ENCODE results near the gene PKP2.
"Not testable (repeated sequence)": the region's sequence is repeated elsewhere in the genome, so short reads cannot be mapped to it uniquely, and the experiment has no call there.

The PKP2 gene

GRCh38 chr12:32891526-32891925 lies 5.1 kb downstream of the PKP2 start:
- no peak for TF ChIP-seq CTCF (IDR thresholded peaks at IDR 0.05; ENCODE audit: low read length, missing control alignments)
- H3K4me3 ChIP-seq (replicated peaks; ENCODE audit: low read depth, low read length), result no peak overlapping the region
- DNase-seq (ENCODE audit: low read depth), result no peak

DNA sequence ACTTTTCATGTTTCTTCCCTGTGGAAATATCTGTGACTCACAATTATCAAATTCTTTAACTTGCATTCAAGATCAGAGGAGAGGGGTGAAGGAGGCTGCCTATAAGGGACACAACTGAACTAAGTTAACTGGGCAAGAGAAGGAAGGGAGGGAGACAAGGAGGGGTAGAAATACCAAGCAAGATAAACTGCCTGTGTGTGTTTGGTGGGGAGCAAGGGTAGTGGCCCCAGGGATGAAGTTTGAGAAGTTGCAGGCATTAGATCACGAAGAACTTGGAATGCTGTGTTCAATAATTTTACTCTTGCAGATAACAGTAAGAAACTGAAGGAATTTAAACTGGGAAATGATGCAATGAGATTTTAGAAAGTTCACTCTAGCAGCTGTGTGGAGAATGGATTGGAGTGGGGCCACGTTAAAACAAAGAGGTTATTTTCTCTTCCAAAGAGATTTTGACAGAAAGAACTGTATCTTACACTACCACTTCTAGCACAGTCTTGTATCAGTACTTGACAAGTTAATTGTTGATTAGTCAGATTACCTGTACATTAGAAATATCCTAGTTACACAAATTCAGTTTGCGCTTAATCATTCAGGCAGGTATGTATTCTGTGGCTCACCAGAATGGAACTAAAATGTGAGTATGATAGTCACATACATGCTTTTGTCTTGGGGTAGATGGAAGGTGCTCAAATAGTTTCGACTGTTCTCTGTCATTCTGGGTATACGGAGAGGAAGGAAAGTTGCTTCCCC lies 7.4 kb downstream of the PKP2 start:
- no peak overlapping the region for H3K4me3 ChIP-seq (replicated peaks; ENCODE audit: low read depth, low read length)
- peak; percentile 73 for DNase-seq (ENCODE audit: low read depth)
- no peak for TF ChIP-seq CTCF (IDR thresholded peaks at IDR 0.05; ENCODE audit: low read length, missing control alignments)

- no peak for TF ChIP-seq CTCF (IDR thresholded peaks at IDR 0.05; ENCODE audit: low read length, missing control alignments)
- DNase-seq (ENCODE audit: low read depth), result no peak
- no peak overlapping the region for H3K4me3 ChIP-seq (replicated peaks; ENCODE audit: low read depth, low read length)
These were observed 9.5 kb downstream of the PKP2 start for GRCh38 chr12:32887058-32887457.

DNA sequence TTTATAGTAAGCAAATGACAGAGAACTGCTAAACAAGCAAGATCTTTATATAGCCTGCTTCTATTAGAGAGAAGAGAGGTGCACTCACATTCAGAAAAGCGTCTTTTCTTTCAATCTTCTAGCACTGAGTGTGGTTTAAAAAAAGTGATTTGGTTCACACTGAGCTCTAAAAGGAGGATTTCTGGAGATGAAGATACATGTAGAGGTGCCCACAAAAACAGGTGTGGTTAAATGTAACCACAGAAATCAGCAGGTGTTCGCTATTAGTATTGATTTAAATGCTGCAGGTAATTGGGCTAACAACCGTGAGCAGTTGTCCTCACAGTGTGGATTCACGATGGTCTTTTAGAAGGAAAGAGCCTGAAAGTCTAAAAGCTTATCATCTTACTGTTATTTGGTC lies 10.7 kb downstream of the PKP2 start:
- TF ChIP-seq CTCF (IDR thresholded peaks at IDR 0.05; ENCODE audit: low read length, missing control alignments), result no peak
- no peak overlapping the region for H3K4me3 ChIP-seq (replicated peaks; ENCODE audit: low read depth, low read length)
- no peak for DNase-seq (ENCODE audit: low read depth)

DNA sequence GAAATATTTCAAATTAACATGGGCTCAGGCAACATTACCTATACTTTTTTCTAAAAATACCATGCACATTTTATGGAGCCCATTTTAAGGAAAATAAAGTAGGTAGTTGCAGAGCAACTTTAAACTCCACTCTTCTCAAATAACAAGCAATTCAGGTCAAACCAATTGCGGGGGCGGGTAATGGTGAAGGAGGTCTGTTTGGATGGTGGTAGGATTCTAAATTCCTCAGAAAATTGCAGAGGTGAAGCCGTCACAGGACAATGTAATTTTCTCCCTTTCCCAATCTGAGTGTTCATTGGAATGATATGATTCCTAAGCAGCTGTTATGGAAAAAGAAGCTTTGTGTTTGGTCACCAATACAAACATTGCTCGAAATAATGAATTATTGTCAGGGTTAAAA lies 11.6 kb downstream of the PKP2 start:
- DNase-seq (ENCODE audit: low read depth), result no peak
- no peak overlapping the region for H3K4me3 ChIP-seq (replicated peaks; ENCODE audit: low read depth, low read length)
- no peak for TF ChIP-seq CTCF (IDR thresholded peaks at IDR 0.05; ENCODE audit: low read length, missing control alignments)

DNA sequence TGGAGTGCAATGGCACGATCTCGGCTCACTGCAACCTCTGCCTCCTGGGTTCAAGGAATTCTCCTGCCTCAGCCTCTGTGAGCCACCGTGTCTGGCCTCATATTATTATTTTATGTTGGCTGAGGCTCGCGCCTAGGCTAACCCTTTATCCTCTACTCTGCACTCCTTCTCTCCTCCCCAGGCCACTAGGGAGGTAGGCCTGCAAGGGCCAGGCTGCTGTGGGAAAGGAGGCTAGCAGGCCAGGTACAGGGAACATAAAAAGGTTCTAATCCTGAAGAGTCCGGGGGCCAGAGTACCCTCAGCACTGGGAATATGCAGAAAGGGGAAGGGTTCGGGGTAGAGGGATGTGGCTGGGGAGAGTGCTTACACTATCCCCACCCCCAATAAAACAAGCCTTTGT lies 14.9 kb downstream of the PKP2 start:
- no peak for TF ChIP-seq CTCF (IDR thresholded peaks at IDR 0.05; ENCODE audit: low read length, missing control alignments)
- H3K4me3 ChIP-seq (replicated peaks; ENCODE audit: low read depth, low read length), result no peak overlapping the region
- DNase-seq (ENCODE audit: low read depth), result no peak

- no peak for DNase-seq (ENCODE audit: low read depth)
- TF ChIP-seq CTCF (IDR thresholded peaks at IDR 0.05; ENCODE audit: low read length, missing control alignments), result no peak
- H3K4me3 ChIP-seq (replicated peaks; ENCODE audit: low read depth, low read length), result no peak overlapping the region
These were observed 15.5 kb downstream of the PKP2 start for GRCh38 chr12:32881107-32881506.

DNA sequence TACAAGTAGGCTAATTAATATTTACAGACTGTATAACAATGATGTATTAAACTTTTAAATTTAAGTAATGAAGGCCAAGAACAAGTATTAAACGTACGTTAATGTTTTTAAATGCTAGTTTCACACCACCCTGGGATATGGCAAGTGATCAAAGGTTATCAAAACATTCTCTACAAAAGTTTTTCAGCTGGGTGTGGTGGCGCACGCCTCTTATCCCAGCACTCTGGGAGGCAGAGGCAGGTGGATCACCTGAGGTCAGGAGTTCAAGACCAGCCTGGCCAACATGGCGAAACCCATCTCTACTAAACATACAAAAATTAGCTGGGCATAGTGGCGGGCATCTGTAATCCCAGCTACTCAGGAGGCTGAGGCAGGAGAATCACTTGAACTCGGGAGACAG lies 17.5 kb downstream of the PKP2 start:
- not testable (repeated sequence) for H3K4me3 ChIP-seq (replicated peaks; ENCODE audit: low read depth, low read length); DNase-seq (ENCODE audit: low read depth)
